Measurements from ENCODE around the gene HDHD5.

DNA sequence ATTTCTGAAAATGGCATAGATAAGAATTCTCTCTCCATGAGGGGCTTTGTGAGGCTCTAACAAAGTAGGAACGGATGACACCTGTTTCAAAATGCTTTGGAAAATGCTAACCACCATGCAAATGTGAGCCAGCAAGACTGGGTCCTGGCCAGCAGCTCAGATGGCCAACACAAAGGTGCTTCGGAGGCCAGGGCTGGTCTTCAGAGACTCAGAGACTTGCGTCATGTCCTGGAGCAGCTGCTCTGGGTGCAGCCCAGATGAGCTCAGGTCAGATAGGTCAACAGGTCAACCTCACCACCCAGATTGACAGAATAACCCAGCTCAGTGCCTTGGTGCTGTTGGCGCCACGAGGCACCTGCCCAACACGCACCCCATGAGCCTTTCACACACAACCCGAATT, 25.9 kb downstream of the HDHD5 start:
- TF ChIP-seq, protein P1, sequence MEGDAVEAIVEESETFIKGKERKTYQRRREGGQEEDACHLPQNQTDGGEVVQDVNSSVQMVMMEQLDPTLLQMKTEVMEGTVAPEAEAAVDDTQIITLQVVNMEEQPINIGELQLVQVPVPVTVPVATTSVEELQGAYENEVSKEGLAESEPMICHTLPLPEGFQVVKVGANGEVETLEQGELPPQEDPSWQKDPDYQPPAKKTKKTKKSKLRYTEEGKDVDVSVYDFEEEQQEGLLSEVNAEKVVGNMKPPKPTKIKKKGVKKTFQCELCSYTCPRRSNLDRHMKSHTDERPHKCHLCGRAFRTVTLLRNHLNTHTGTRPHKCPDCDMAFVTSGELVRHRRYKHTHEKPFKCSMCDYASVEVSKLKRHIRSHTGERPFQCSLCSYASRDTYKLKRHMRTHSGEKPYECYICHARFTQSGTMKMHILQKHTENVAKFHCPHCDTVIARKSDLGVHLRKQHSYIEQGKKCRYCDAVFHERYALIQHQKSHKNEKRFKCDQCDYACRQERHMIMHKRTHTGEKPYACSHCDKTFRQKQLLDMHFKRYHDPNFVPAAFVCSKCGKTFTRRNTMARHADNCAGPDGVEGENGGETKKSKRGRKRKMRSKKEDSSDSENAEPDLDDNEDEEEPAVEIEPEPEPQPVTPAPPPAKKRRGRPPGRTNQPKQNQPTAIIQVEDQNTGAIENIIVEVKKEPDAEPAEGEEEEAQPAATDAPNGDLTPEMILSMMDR (IDR thresholded peaks at IDR 0.05), result no peak
- no peak for TF ChIP-seq POLR2A (IDR thresholded peaks at IDR 0.05)

All from right lobe of liver (tissue), 4 donors.